ENCODE results near the gene NTN4.

- TF ChIP-seq, protein P1, sequence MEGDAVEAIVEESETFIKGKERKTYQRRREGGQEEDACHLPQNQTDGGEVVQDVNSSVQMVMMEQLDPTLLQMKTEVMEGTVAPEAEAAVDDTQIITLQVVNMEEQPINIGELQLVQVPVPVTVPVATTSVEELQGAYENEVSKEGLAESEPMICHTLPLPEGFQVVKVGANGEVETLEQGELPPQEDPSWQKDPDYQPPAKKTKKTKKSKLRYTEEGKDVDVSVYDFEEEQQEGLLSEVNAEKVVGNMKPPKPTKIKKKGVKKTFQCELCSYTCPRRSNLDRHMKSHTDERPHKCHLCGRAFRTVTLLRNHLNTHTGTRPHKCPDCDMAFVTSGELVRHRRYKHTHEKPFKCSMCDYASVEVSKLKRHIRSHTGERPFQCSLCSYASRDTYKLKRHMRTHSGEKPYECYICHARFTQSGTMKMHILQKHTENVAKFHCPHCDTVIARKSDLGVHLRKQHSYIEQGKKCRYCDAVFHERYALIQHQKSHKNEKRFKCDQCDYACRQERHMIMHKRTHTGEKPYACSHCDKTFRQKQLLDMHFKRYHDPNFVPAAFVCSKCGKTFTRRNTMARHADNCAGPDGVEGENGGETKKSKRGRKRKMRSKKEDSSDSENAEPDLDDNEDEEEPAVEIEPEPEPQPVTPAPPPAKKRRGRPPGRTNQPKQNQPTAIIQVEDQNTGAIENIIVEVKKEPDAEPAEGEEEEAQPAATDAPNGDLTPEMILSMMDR (IDR thresholded peaks at IDR 0.05), result no peak
- no peak for TF ChIP-seq POLR2A (IDR thresholded peaks at IDR 0.05)
Measured at GRCh38 chr12:95622879-95623278, 167.7 kb downstream of the NTN4 start.
